ENCODE measurements around the gene OTULIN. TPM values are rescaled to one million over a fixed set of nuclear protein-coding genes. Genes with fewer than 3 reads are reported as not detected.

The OTULIN gene
- total RNA-seq, 1 experiment from 2014 or later = 36.0 TPM

DNA sequence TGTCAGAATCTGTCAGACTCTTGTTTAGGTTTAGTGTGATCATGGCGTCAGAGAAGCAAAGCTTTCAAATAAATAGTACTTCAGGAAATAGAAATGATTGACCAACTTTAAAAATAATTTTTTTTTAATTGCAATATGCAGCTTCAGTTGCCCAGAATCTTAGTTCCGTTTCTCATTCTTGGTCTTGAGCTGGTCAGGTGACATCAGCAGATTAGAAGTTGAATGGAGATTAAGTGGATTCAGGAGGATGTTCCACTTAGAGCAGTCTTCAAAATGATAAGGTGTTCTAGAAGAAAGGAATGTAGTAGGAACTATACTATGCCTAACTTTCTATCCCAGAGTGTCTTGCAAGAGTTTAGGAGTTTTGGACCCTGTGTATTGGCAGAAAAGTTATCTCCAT is 30.6 kb downstream of the OTULIN start:
- CTCF ChIA-PET = no interaction called here

DNA sequence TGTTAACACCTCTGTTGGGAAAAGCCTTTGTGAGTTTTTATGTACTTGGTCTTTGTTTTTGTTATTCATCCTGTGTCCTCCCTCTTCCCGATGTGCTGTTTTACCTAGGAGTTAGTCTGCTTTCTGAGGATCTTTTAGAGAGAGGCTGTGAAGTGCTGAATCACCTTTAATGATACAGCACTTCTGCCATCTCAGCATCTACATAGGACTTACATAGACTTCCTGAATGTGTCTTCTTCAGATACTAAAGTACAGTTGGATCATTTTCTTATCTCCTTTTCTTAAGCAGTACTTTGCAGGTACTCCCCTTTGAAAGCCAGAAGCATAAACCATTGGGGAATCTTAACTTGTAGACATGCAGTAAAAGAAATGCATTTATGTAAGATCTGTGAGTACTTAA is 31.5 kb downstream of the OTULIN start:
- CTCF ChIA-PET = interaction anchor here (0.7 kb wide), 1 partner anchor 10 kb away, joined by 6 read pairs; no protein-coding TSS in a partner anchor
- no TSS peak for BruUV-seq (replicated peaks)
- TF ChIP-seq CTCF (IDR thresholded peaks at IDR 0.05; ENCODE audit: unreplicated experiment) = no peak
- Mint-ChIP-seq H3K4me1 (ENCODE audit: low read depth, unreplicated experiment) (peaks cover 10% of the 10 kb centered on the region), H3K36me3 (ENCODE audit: insufficient read depth, unreplicated experiment) (peaks cover 13% of the 10 kb centered on the region), H3K4me3 (ENCODE audit: low read depth, unreplicated experiment) (no peak overlapping the region), H3K27me3 (ENCODE audit: unreplicated experiment) (no peaks in the 10 kb centered on the region), H3K9me3 (ENCODE audit: low read depth, unreplicated experiment) (no peaks in the 10 kb centered on the region), H3K27ac (ENCODE audit: unreplicated experiment) (no peak overlapping the region)
- DNase-seq = no peak
- intact Hi-C loops (cut with micrococcal nuclease; ENCODE audit: unreplicated experiment) = no loop called here

More for the DNA sequence above, 30.6 kb downstream of the OTULIN start:
- DNase-seq = no peak
- peaks cover 10% of the 10 kb centered on the region for H3K4me1 Mint-ChIP-seq (ENCODE audit: low read depth, unreplicated experiment)
- H3K36me3 Mint-ChIP-seq (ENCODE audit: insufficient read depth, unreplicated experiment) = peaks cover 20% of the 10 kb centered on the region
- no TSS peak for BruUV-seq (replicated peaks)
- no peak overlapping the region for H3K27ac Mint-ChIP-seq (ENCODE audit: unreplicated experiment)
- no peaks in the 10 kb centered on the region for H3K27me3 Mint-ChIP-seq (ENCODE audit: unreplicated experiment)
- intact Hi-C loops (cut with micrococcal nuclease; ENCODE audit: unreplicated experiment) = no loop called here
- no peak for TF ChIP-seq CTCF (IDR thresholded peaks at IDR 0.05; ENCODE audit: unreplicated experiment)
- H3K9me3 Mint-ChIP-seq (ENCODE audit: low read depth, unreplicated experiment) = no peaks in the 10 kb centered on the region
- no peak overlapping the region for H3K4me3 Mint-ChIP-seq (ENCODE audit: low read depth, unreplicated experiment)

- CTCF ChIA-PET = no interaction called here
- no TSS peak for BruUV-seq (replicated peaks)
These were observed 32.3 kb downstream of the OTULIN start for GRCh38 chr5:14696851-14697250.

DNA sequence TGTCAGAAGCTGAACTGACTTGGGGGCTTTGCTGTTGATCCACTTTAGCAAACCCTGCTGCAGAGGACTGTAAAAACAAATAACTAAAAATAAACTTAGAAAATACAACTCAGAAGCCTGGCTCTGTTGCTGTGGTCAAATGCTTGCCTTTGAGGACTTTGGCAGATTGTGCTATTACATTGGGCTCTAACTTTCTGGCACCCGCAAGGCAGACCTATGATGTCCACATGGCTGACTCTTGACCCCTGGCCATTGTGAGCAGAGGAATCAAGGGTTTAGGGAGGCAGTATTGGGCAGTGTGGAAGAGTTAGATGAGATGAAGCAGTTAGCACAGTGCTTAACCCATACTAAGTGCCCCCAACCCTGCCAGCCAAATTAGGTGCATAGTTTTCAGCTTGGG is 34.0 kb downstream of the OTULIN start:
- peaks cover 19% of the 10 kb centered on the region for H3K36me3 Mint-ChIP-seq (ENCODE audit: insufficient read depth, unreplicated experiment)
- no TSS peak for BruUV-seq (replicated peaks)
- no peak overlapping the region for H3K27ac Mint-ChIP-seq (ENCODE audit: unreplicated experiment)
- H3K9me3 Mint-ChIP-seq (ENCODE audit: low read depth, unreplicated experiment) = no peaks in the 10 kb centered on the region
- DNase-seq = no peak
- H3K27me3 Mint-ChIP-seq (ENCODE audit: unreplicated experiment) = no peaks in the 10 kb centered on the region
- no peak for TF ChIP-seq CTCF (IDR thresholded peaks at IDR 0.05; ENCODE audit: unreplicated experiment)
- H3K4me3 Mint-ChIP-seq (ENCODE audit: low read depth, unreplicated experiment) = no peak overlapping the region
- peaks cover 10% of the 10 kb centered on the region for H3K4me1 Mint-ChIP-seq (ENCODE audit: low read depth, unreplicated experiment)
- intact Hi-C loops (cut with micrococcal nuclease; ENCODE audit: unreplicated experiment) = no loop called here
- CTCF ChIA-PET = no interaction called here

More at GRCh38 chr5:14696851-14697250, 32.3 kb downstream of the OTULIN start:
- H3K36me3 Mint-ChIP-seq (ENCODE audit: insufficient read depth, unreplicated experiment) = peaks cover 20% of the 10 kb centered on the region
- TF ChIP-seq CTCF (IDR thresholded peaks at IDR 0.05; ENCODE audit: unreplicated experiment) = no peak
- no peak overlapping the region for H3K27ac Mint-ChIP-seq (ENCODE audit: unreplicated experiment)
- intact Hi-C loops (cut with micrococcal nuclease; ENCODE audit: unreplicated experiment) = no loop called here
- H3K4me3 Mint-ChIP-seq (ENCODE audit: low read depth, unreplicated experiment) = no peak overlapping the region
- DNase-seq = no peak
- no peaks in the 10 kb centered on the region for H3K9me3 Mint-ChIP-seq (ENCODE audit: low read depth, unreplicated experiment)
- H3K27me3 Mint-ChIP-seq (ENCODE audit: unreplicated experiment) = no peaks in the 10 kb centered on the region
- H3K4me1 Mint-ChIP-seq (ENCODE audit: low read depth, unreplicated experiment) = peaks cover 10% of the 10 kb centered on the region
